IMR-90 (cell line): Measurements from ENCODE around the gene RNF133. TPM values are rescaled to one million over a fixed set of nuclear protein-coding genes. Genes with fewer than 3 reads are reported as not detected.

ENCODE experiments used
- ATAC-seq: fragments of 200-7000 bp; cut with Tn5 transposase; 2 replicates; pipeline ENCODE4 v1.9.1; 2020; ENCODE audit warnings: low read depth, mild to moderate bottlenecking, moderate library complexity
- BruUV-seq: library from RNA; stranded (reverse); fragments of 400-500 nt; replicated peaks from 2 replicates; lab custom pipeline; 2021; lab: Mats Ljungman, UMichigan
- CTCF ChIA-PET: fragments of 300-600 bp; formaldehyde crosslinking; extraction: SDS; loops from one replicate; lab custom pipeline; 2021; ENCODE audit warnings: antibody characterized with exemption; lab: Yijun Ruan, JAX
- POLR2A ChIA-PET: fragments of 300-600 bp; sonication (Branson Sonifier 250); formaldehyde crosslinking; loops from one replicate; lab custom pipeline; 2022; ENCODE audit warnings: antibody characterized with exemption; ENCODE audit not compliant: unreplicated experiment; lab: Charles Lee
- DNase-seq: peaks from one replicate; pipeline ENCODE4 v3.0.0; 2013
- H2AFZ ChIP-seq: replicated peaks from 2 replicates; pipeline ENCODE3; 2013; ENCODE audit warnings: low read length, mild to moderate bottlenecking; ENCODE audit not compliant: poor library complexity
- H2AK5ac ChIP-seq: 2 replicates; pipeline ENCODE4 v1.6.1; 2013; ENCODE audit warnings: low read depth, low read length, inconsistent platforms
- H2AK9ac ChIP-seq: replicated peaks from 2 replicates; pipeline ENCODE3; 2013; ENCODE audit warnings: mild to moderate bottlenecking, low read depth, low read length, moderate library complexity; ENCODE audit not compliant: poor library complexity
- H2BK120ac ChIP-seq: 2 replicates; pipeline ENCODE4 v1.6.1; 2013; ENCODE audit warnings: low read depth, low read length, inconsistent platforms
- H2BK15ac ChIP-seq: 3 replicates; pipeline ENCODE4 v1.6.1; 2013; ENCODE audit warnings: low read depth, low read length, inconsistent platforms
- H2BK20ac ChIP-seq: 2 replicates; pipeline ENCODE4 v1.6.1; 2013; ENCODE audit warnings: low read depth, mild to moderate bottlenecking, inconsistent platforms, low read length, moderate library complexity
- H2BK5ac ChIP-seq: 2 replicates; pipeline ENCODE4 v1.6.1; 2013; ENCODE audit warnings: mild to moderate bottlenecking, low read depth, low read length, inconsistent platforms; ENCODE audit not compliant: poor library complexity, severe bottlenecking
- H3K14ac ChIP-seq: replicated peaks from 2 replicates; pipeline ENCODE4 v1.6.1; 2013; ENCODE audit warnings: low read depth, low read length, inconsistent platforms
- H3K18ac ChIP-seq: 2 replicates; pipeline ENCODE4 v1.6.1; 2013; ENCODE audit warnings: low read depth, low read length, control low read depth
- H3K23ac ChIP-seq: 2 replicates; pipeline ENCODE4 v1.6.1; 2013; ENCODE audit warnings: low read depth, low read length, inconsistent platforms
- H3K27ac ChIP-seq: 2 replicates; pipeline ENCODE4 v1.5.1; 2013; ENCODE audit warnings: mild to moderate bottlenecking, control low read depth, low read length; ENCODE audit not compliant: insufficient read depth
- H3K27me3 ChIP-seq: 2 replicates; pipeline ENCODE4 v1.6.1; 2013; ENCODE audit warnings: low read length; ENCODE audit not compliant: control insufficient read depth, insufficient read depth
- H3K36me3 ChIP-seq: 2 replicates; pipeline ENCODE4 v1.6.1; 2013; ENCODE audit warnings: low read length, mixed read lengths; ENCODE audit not compliant: control insufficient read depth, insufficient read depth
- H3K4ac ChIP-seq: 2 replicates; pipeline ENCODE4 v1.6.1; 2013; ENCODE audit warnings: low read depth, low read length, inconsistent platforms
- H3K4me1 ChIP-seq: 2 replicates; pipeline ENCODE4 v1.6.1; 2013; ENCODE audit warnings: low read length, mixed read lengths; ENCODE audit not compliant: control insufficient read depth, insufficient read depth
- H3K4me2 ChIP-seq: 2 replicates; pipeline ENCODE4 v1.6.1; 2013; ENCODE audit warnings: low read depth, mild to moderate bottlenecking, control low read depth, low read length, moderate library complexity
- H3K4me3 ChIP-seq: 2 replicates; pipeline ENCODE4 v1.5.1; 2013; ENCODE audit warnings: low read depth, mild to moderate bottlenecking, control low read depth, low read length, moderate library complexity; ENCODE audit not compliant: insufficient read depth
- H3K56ac ChIP-seq: 2 replicates; pipeline ENCODE4 v1.6.1; 2013; ENCODE audit warnings: low read length, inconsistent platforms; ENCODE audit not compliant: insufficient read depth; ENCODE audit errors: extremely low read depth
- H3K79me1 ChIP-seq, 2 experiments: 2 replicates each; pipeline ENCODE4 v1.6.1; 2013; ENCODE audit warnings: low read length in 2 of 2, inconsistent platforms in 1 of 2, low read depth in 1 of 2
- H3K9ac ChIP-seq: 2 replicates; pipeline ENCODE4 v1.6.1; 2013; ENCODE audit warnings: low read depth, low read length, control low read depth
- H3K9me1 ChIP-seq: 2 replicates; pipeline ENCODE4 v1.6.1; 2013; ENCODE audit warnings: low read length, inconsistent platforms; ENCODE audit not compliant: insufficient read depth
- H3K9me3 ChIP-seq: 2 replicates; pipeline ENCODE4 v1.6.1; 2013; ENCODE audit warnings: low read length; ENCODE audit not compliant: control insufficient read depth, insufficient read depth
- H4K20me1 ChIP-seq: 2 replicates; pipeline ENCODE4 v1.6.1; 2013; ENCODE audit warnings: low read length, inconsistent platforms; ENCODE audit not compliant: insufficient read depth
- H4K5ac ChIP-seq: 2 replicates; pipeline ENCODE4 v1.6.1; 2013; ENCODE audit warnings: mild to moderate bottlenecking, low read depth, low read length, control low read depth
- H4K8ac ChIP-seq, 2 experiments: 2 replicates each; pipeline ENCODE4 v1.6.1; 2013; ENCODE audit warnings: low read depth in 2 of 2, low read length in 2 of 2, control low read depth in 1 of 2, inconsistent platforms in 1 of 2
- H4K91ac ChIP-seq: 2 replicates; pipeline ENCODE4 v1.6.1; 2013; ENCODE audit warnings: low read depth, low read length, inconsistent platforms; ENCODE audit not compliant: insufficient read depth
- BHLHE40 ChIP-seq: fragments of 150-350 bp; IDR thresholded peaks from 2 replicates; pipeline ENCODE4 v1.6.1; 2016; ENCODE audit warnings: mild to moderate bottlenecking, low read depth, low read length
- CEBPB ChIP-seq: IDR thresholded peaks from 2 replicates; pipeline ENCODE4 v1.6.1; 2012; ENCODE audit warnings: low read depth, low read length, improper control_type of control experiment
- CHD1 ChIP-seq: IDR thresholded peaks from 2 replicates; pipeline ENCODE4 v1.6.1; 2012; ENCODE audit warnings: low read depth, low read length, improper control_type of control experiment
- CTCF ChIP-seq: conservative IDR thresholded peaks from 2 replicates; pipeline ENCODE4 v1.5.1; 2012; ENCODE audit warnings: mild to moderate bottlenecking, low read depth, low read length, improper control_type of control experiment
- ELK1 ChIP-seq: fragments of 150-350 bp; IDR thresholded peaks from 2 replicates; pipeline ENCODE4 v1.6.1; 2016; ENCODE audit warnings: low read depth, mild to moderate bottlenecking, low read length, moderate library complexity, borderline replicate concordance
- FOS ChIP-seq: fragments of 150-350 bp; IDR thresholded peaks from 2 replicates; pipeline ENCODE4 v1.6.1; 2016; ENCODE audit warnings: low read depth, low read length
- MAFK ChIP-seq: IDR thresholded peaks from 2 replicates; pipeline ENCODE4 v1.6.1; 2012; ENCODE audit warnings: low read depth, low read length, improper control_type of control experiment
- MAZ ChIP-seq: IDR thresholded peaks from 2 replicates; pipeline ENCODE4 v1.6.1; 2012; ENCODE audit warnings: low read depth, mild to moderate bottlenecking, low read length, improper control_type of control experiment, moderate library complexity, borderline replicate concordance
- MXI1 ChIP-seq: IDR thresholded peaks from 2 replicates; pipeline ENCODE4 v1.6.1; 2012; ENCODE audit warnings: low read depth, mild to moderate bottlenecking, low read length, moderate library complexity, borderline replicate concordance
- NFE2L2 ChIP-seq: fragments of 150-350 bp; IDR thresholded peaks from 2 replicates; pipeline ENCODE4 v1.6.1; 2016; ENCODE audit warnings: low read depth, mild to moderate bottlenecking, low read length
- POLR2A ChIP-seq: IDR thresholded peaks from 2 replicates; pipeline ENCODE4 v1.6.1; 2012; ENCODE audit warnings: mild to moderate bottlenecking, low read depth, low read length
- RCOR1 ChIP-seq: IDR thresholded peaks from 2 replicates; pipeline ENCODE4 v1.6.1; 2012; ENCODE audit warnings: mild to moderate bottlenecking, low read length, improper control_type of control experiment; ENCODE audit not compliant: insufficient replicate concordance
- RFX5 ChIP-seq: IDR thresholded peaks from 2 replicates; pipeline ENCODE4 v1.8.0; 2012; ENCODE audit warnings: low read depth, mild to moderate bottlenecking, low read length, moderate library complexity
- SMC3 ChIP-seq: fragments of 150-350 bp; IDR thresholded peaks from 2 replicates; pipeline ENCODE4 v1.6.1; 2016; ENCODE audit warnings: low read depth, mild to moderate bottlenecking, antibody characterized with exemption, low read length, moderate library complexity
- USF2 ChIP-seq: fragments of 150-350 bp; IDR thresholded peaks from 2 replicates; pipeline ENCODE4 v1.6.1; 2017; ENCODE audit warnings: mild to moderate bottlenecking, antibody characterized with exemption, low read length, low read depth
- WGBS, 2 experiments: methylation state at CpG; one replicate each; pipeline versions ENCODE4 v1.1.5 to v1.1.7; 2013; ENCODE audit warnings: missing lambda C conversion rate in 2 of 2; ENCODE audit not compliant: insufficient read length in 1 of 2; ENCODE audit errors: extremely low coverage in 2 of 2; 5-methylcytosine and 5-hydroxymethylcytosine counted together
- dilution Hi-C: fragments of 300-500 bp; cut with HindIII; formaldehyde crosslinking; loops from one replicate; pipeline ENCODE4 v1.14.3; 2018; ENCODE audit warnings: low sequenced_read_pairs; ENCODE audit not compliant: unreplicated experiment
- in situ Hi-C: fragments of 300-500 bp; cut with MboI; formaldehyde crosslinking; loops from 3 replicates; pipeline ENCODE4 v1.14.3; 2019; ENCODE audit warnings: low sequenced_read_pairs, inconsistent platforms, mixed read lengths
- intact Hi-C: fragments of 100-400 bp; cut with micrococcal nuclease; formaldehyde crosslinking; loops from 2 replicates; pipeline ENCODE4 v1.10.0; 2022
- polyA plus RNA-seq, 3 experiments: library from polyadenylated mRNA; depleted of rRNA; stranded (reverse); fragments of >200 nt; gene quantifications; 2 replicates each; pipeline ENCODE4 v1.2.3, GENCODE V29; 2012; ENCODE audit warnings: low replicate concordance in 1 of 3
- total RNA-seq: library from RNA; depleted of rRNA; stranded (reverse); fragments of >200 nt; gene quantifications from 2 replicates; pipeline ENCODE4 v1.2.3, GENCODE V29; 2012

Gene RNF133
- total and polyA plus RNA-seq, 2 of the 4 experiments (the other 2 are of a cell fraction), result not detected

- CTCF ChIA-PET, result no interaction called here
- POLR2A ChIA-PET, result no interaction called here
- dilution Hi-C loops (no loop called here), in situ Hi-C loops (no loop called here), intact Hi-C loops (no loop called here)
- BruUV-seq, result no TSS peak
- no peaks in the 10 kb centered on the region for H3K4me1 ChIP-seq
- H3K27ac ChIP-seq, result no peak overlapping the region
- no peak overlapping the region for H2BK120ac ChIP-seq
- no peak overlapping the region for H2BK20ac ChIP-seq
- no peak overlapping the region for H2BK15ac ChIP-seq
- H3K27me3 ChIP-seq, result no peaks in the 10 kb centered on the region
- no CpG with 5 or more reads among the region's 4 CpGs for WGBS, 2 experiments
- no peaks in the 10 kb centered on the region for H4K20me1 ChIP-seq
- H2AFZ ChIP-seq, result no peak overlapping the region
- H3K4me2 ChIP-seq, result no peak overlapping the region
- peaks cover 3% of the 10 kb centered on the region; the same call in 1 of the 2 replicates for H3K9me3 ChIP-seq
- TF ChIP-seq NFE2L2, result no peak
- no peak for TF ChIP-seq POLR2A
- no peak for TF ChIP-seq MAFK
- no peak for TF ChIP-seq RCOR1
- TF ChIP-seq CEBPB, result no peak
- TF ChIP-seq BHLHE40, result no peak
- no peak for TF ChIP-seq RFX5
- no peak for TF ChIP-seq CHD1
- TF ChIP-seq MXI1, result no peak
- no peak for TF ChIP-seq FOS
- no peak for TF ChIP-seq SMC3
- no peak for TF ChIP-seq MAZ
- no peak for TF ChIP-seq CTCF
- no peak for TF ChIP-seq ELK1
- no peak for TF ChIP-seq USF2
- H3K9ac ChIP-seq, result no peak overlapping the region
- H3K36me3 ChIP-seq, result no peaks in the 10 kb centered on the region
- H2BK5ac ChIP-seq, result no peak overlapping the region
- H3K14ac ChIP-seq, result no peak overlapping the region
- ATAC-seq (no peak), DNase-seq (no peak)
- H3K4me3 ChIP-seq, result no peak overlapping the region
- H4K8ac ChIP-seq, result no peak overlapping the region
- H3K79me1 ChIP-seq, result no peaks in the 10 kb centered on the region
- H3K18ac ChIP-seq, result no peak overlapping the region
- H3K9me1 ChIP-seq, result no peaks in the 10 kb centered on the region
- H3K23ac ChIP-seq, result no peak overlapping the region
- no peak overlapping the region for H3K4ac ChIP-seq
- H4K91ac ChIP-seq, result no peak overlapping the region
- no peak overlapping the region for H3K56ac ChIP-seq
- no peak overlapping the region for H2AK5ac ChIP-seq
- no peak overlapping the region for H2AK9ac ChIP-seq
- H4K5ac ChIP-seq, result no peak overlapping the region
Observed at GRCh38 chr7:122719010-122719578, 20.2 kb upstream of the RNF133 start.
